SK-N-SH treated with all-trans-retinoic acid at 6 μM for 48 hours (cell line): Measurements from ENCODE around the gene MRPL41.

ENCODE experiments used
- ARNTL ChIP-seq: fragments of 450-650 bp; formaldehyde crosslinking; IDR thresholded peaks from 2 replicates; pipeline ENCODE4 v1.5.0; 2020; ENCODE audit warnings: low read depth, mild to moderate bottlenecking, moderate library complexity, borderline replicate concordance
- BACH2 ChIP-seq: fragments of 250-450 bp; sonication (Bioruptor Pico); IDR thresholded peaks from 2 replicates; pipeline ENCODE4 v1.9.0; 2021; ENCODE audit warnings: mild to moderate bottlenecking, borderline replicate concordance
- ZC3H10 ChIP-seq: fragments of 250-450 bp; sonication (Bioruptor Pico); IDR thresholded peaks from 2 replicates; pipeline ENCODE4 v1.5.1; 2021; ENCODE audit warnings: mild to moderate bottlenecking, moderate library complexity
- ZNF70 ChIP-seq: fragments of 450-650 bp; formaldehyde crosslinking; IDR thresholded peaks from 2 replicates; pipeline ENCODE4 v1.5.0; 2020; ENCODE audit warnings: mild to moderate bottlenecking, moderate library complexity
- TF ChIP-seq, protein P1 (sequence below): fragments of 250-450 bp; sonication (Bioruptor Pico); IDR thresholded peaks from 2 replicates; pipeline ENCODE4 v1.8.0; 2020; ENCODE audit warnings: mild to moderate bottlenecking, moderate library complexity, borderline replicate concordance

DNA sequence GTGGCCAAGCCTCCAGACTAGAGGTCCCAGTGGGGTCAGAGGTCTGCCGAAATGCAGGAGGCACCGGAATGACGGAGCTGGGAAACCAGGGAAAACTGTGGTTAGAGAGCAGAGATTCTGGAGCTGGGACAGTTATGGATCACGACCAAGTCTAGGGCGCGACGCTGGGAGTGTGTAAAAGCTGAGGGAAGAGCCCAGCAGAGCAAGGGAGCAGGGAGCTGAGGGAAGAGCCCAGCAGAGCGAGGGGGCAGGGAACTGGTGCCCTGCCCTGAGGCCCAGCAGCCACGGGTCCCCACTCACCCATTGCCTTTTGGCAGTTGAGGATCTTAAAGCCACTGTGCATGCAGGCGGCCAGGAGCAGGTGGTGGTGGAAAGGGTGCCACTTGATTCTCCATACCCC lies 12.5 kb downstream of the MRPL41 start:
- TF ChIP-seq, protein P1, sequence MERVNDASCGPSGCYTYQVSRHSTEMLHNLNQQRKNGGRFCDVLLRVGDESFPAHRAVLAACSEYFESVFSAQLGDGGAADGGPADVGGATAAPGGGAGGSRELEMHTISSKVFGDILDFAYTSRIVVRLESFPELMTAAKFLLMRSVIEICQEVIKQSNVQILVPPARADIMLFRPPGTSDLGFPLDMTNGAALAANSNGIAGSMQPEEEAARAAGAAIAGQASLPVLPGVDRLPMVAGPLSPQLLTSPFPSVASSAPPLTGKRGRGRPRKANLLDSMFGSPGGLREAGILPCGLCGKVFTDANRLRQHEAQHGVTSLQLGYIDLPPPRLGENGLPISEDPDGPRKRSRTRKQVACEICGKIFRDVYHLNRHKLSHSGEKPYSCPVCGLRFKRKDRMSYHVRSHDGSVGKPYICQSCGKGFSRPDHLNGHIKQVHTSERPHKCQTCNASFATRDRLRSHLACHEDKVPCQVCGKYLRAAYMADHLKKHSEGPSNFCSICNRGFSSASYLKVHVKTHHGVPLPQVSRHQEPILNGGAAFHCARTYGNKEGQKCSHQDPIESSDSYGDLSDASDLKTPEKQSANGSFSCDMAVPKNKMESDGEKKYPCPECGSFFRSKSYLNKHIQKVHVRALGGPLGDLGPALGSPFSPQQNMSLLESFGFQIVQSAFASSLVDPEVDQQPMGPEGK (CRISPR knock-in tag) = no peak
- TF ChIP-seq BACH2 (CRISPR knock-in tag) = no peak
- TF ChIP-seq ZC3H10 = no peak
- TF ChIP-seq ARNTL = no peak
- no peak for TF ChIP-seq ZNF70 (CRISPR knock-in tag)
